Stimulated activated CD8-positive, alpha-beta memory T cell treated with anti-CD3 and anti-CD28 coated beads, Interleukin-15, amount 100 ng/mL, for 4 hours (primary cell): ENCODE results near the gene PRPF31.
A peak's percentile ranks its signal among the peaks of the same experiment; 100 is the strongest.

Experiments used
- DNase-seq, 2 donors: peaks; one replicate each; pipeline ENCODE4 v3.0.0-alpha.2; 2020; ENCODE audit warnings: low read depth in 2 of 2

Gene PRPF31

DNA sequence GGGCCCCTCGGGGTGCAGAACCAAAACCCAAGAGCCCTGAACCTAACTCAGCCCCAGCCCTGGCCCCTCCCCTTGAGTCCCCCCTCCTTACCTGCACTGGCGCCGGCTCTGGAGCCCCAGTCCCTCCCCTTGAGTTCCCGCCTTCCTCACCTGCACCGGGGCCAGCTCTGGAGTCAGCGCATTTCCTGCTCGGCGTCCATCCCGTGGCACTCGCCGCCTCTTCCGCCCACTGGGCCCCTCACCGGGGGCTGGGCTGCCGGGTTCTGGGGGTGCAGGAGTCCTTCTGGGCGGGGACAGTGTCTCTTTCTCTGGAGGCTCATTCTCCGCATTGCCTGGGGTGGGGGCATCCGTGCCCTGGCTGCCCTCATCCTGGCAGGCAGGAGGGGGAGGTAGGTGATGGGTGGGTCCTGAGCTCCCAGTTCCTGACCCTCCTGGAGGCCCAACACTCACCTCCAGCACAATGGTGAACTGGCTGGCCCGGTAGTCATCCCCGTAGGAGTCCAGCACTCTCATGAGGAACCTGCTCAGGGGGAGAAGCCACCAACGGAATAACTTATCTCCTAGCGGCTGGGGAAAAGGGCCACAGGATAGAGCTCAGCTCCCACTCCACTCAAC lies 7.6 kb upstream of the PRPF31 start:
- DNase-seq, result no peak

DNA sequence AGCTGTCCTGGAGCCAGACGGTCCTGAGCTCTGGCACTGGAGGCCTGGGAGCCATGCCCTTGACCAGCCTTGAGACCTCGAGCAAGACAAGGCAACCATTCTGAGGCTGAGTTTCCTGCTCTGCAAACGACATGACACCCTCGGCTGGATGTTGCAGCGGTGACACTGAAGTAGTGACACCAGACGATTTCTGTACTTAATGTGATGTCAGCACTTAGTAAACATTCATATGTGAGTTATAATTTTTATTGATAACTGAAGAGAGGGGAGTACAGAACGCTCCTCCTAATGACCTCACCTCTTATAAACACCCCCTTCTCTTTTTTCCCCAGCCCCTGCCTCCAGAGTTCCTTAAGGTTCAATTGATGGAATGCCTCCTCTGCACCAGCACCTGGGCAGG lies 7.1 kb upstream of the PRPF31 start:
- DNase-seq, result no peak

DNA sequence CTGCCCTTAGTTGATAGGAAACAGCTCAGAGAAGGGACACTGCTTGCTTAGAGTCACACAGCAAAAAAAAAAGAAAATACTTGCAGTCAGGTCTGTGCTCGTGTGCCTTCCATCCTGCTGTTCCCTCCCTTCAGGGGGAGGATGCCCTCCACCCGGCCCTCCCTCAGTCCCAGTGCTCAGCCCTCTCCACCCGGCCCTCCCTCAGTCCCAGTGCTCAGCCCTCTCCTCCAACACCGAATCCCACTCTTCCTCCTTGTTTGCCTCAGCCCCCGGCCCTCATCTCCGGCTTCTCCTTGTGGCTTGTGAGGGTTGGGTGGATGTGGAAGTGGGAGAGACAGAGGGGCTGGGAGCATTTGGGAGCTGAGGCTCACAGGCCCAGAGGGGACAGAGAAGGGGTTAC lies 5.9 kb upstream of the PRPF31 start:
- DNase-seq, result no peak

GRCh38 chr19:54114340-54115108 lies 1.0 kb upstream of the PRPF31 start:
- no peak for DNase-seq

- DNase-seq, result no peak
Observed at GRCh38 chr19:54121259-54121658, 5.7 kb downstream of the PRPF31 start.

- no peak for DNase-seq
Observed at GRCh38 chr19:54123682-54124081, 8.1 kb downstream of the PRPF31 start.

- no peak for DNase-seq
Observed at GRCh38 chr19:54124393-54124792, 8.8 kb downstream of the PRPF31 start.

- no peak for DNase-seq
Observed at GRCh38 chr19:54125713-54126112, 10.2 kb downstream of the PRPF31 start.

DNA sequence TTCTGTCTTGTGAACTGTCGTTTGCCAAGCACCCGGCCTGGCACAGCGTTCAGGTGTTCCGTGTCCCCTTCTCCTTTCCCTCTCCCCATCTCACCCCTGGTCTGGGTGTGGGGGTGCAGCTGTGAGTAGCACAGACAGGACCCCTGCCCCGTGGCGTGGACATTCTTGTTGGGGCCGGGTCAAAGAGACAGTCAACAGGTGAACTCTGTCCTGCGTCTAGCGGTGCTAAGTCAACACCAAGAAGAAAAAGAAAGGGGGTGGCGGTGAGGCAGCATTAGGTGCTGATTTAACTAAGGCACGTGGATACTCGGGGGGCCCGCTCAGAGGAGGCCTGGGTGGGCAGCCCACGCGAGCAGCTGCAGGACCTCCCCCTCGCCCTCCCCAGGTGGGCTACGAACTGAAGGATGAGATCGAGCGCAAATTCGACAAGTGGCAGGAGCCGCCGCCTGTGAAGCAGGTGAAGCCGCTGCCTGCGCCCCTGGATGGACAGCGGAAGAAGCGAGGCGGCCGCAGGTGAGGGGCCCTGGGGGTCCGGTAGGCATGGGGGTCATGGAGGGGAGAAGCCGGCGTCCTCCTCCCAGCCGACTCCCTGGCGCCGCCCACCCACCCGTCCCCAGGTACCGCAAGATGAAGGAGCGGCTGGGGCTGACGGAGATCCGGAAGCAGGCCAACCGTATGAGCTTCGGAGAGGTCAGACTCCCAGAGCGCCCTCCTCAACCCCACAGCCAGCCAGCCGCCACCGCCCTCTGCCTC lies 12.3 kb downstream of the PRPF31 start:
- no peak for DNase-seq

- DNase-seq, result no peak
Observed at GRCh38 chr19:54128441-54128725, 12.8 kb downstream of the PRPF31 start.

GRCh38 chr19:54128796-54129616 lies 13.5 kb downstream of the PRPF31 start:
- no peak for DNase-seq

DNA sequence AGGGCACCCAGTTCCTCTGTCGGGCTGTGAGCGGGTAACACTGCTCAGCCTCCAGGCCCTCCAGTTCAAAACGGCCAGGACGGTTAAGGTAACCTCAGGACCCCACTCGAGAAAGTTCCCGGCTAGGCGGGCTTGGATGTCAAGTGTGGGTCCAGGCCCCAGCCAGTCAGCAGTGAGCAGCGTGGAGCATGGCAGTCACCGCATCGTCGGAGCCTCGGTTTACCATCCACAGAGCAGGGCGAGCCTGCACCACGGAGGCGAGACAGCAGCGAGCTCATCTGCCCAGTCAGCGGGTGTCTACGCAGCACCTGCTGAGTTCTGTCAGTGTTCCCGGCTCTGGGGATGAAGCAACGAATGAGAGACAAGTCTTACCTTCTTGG lies 14.1 kb downstream of the PRPF31 start:
- no peak for DNase-seq

DNA sequence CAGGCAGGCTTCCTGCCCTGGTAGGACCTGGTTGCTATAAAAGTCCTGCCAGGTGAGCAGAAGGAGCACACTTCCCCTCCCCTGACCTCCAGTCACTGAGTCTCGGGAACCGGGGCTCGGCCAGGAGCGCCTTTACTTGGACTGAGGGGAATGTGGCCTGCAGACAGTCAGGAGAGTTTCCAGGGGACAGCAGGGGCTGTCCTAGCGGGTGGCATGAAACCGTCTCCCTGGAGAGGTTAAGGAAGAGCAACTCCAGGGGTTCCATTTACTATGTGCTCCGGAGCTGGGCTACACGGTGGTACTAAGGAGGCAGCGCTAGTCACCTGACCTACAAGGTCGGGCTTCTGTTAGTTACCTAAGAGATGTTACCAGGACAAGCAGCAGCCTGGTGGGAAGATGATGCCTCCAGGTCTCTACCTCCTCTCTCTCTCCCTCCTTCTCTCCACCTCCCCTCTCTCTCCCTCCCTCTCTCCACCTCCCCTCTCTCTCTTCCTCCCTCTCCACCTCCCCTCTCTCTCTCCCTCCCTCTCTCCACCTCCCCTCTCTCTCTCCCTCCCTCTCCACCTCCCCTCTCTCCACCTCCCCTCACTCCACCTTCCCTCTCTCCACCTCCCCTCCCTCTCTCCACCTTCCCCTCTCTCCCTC lies 17.9 kb downstream of the PRPF31 start:
- no peak for DNase-seq

DNA sequence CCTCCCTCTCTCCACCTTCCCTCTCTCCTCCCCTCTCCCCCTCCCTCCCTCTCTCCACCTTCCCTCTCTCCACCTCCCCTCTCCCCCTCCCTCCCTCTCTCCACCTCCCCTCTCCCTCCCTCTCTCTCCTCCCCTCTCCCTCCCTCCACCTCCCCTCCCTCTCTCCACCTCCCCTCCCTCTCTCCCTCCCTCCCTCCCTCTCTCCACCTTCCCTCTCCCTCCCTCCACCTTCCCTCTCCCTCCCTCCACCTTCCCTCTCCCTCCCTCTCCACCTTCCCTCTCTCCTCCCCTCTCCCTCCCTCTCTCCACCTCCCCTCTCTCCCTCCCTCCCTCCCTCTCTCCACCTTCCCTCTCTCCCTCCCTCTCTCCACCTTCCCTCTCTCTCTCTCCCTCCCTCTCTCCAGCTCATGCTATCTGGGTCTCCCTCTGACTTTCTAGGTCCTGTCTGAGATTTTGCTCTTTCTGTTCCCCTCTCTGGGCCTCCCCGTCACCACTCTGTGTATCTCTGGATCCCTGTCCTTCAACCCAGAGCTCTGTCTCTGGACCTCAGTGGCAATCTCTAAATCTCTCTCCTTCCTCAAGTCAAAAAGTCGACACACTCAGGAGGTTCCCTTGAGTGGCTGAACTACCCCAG lies 18.5 kb downstream of the PRPF31 start:
- DNase-seq, result no peak

DNA sequence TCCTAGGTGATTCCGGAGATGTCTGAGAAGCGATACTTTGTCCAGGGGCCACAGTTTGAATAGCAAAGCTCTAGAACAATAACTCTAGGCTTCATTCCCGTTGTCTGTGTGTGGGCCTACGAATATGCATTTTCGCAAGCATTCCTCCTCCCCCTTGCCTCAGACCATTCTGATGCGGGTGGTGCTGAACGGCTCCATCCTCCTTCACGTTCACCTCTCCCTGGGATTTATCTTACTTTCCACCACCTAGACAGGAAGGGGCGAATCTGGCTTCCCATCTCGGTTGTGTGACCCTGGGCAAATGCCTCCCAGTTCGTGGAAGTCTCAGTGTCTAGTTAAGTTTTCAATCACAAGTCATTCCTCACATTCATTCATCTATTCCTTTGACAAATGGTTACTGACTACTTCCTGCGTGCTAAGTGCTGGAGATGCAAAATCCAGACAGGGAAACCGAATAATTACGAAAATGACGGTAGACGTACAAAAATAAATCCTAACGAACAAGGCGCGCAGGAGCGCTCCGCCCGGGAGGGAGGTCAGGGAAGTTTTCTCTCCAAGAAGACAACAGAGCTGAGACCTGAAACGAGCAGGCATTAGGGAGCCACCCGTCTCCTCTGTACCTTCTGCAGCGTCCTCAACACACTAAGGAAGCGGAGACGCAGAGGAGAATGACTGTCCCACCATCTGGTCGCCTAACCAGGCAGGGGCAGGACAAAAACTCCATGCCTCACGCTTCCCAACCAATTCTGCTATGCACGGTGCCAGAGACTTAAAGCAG lies 20.7 kb downstream of the PRPF31 start:
- DNase-seq, result no peak

DNA sequence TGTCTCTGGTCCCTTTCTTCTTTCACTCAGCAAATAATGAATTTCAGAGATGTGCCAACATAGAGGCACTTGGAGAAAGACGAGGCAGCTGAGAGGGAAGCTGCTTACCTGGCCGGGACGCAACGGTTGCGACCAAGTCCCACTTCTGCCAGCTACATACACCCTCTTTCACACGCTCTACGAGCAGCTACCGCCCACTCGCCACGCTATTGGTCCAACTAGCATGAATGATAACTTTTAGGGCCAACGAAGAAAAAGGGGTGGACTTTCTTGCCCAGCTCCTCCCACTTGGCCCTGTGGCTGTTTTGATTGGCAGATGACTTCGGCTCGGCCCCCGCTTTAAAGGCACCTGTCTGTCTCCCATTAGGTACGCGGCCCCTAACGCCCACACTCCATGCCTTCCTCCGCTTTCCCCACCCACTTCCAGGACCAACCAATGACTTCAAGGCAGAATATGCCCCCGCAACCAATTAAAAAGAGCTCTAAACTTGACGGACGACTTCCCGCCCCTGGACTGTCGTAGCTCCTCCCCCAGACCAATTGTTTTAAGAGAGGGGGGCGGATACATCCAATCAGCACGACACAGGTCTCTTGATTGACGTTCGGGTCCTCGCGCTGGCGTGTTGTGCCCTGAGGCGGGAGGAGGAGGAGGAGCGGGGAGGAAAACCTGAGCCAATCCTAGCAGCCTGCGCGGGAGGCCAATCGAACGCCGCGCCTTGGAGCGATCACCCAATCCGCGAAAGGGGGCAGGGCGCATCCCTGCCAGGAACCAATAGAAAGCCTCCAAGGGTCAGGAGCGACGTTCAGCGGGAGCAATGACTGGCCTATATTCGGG lies 21.5 kb downstream of the PRPF31 start:
- DNase-seq, result peak; percentile 98 to 99

DNA sequence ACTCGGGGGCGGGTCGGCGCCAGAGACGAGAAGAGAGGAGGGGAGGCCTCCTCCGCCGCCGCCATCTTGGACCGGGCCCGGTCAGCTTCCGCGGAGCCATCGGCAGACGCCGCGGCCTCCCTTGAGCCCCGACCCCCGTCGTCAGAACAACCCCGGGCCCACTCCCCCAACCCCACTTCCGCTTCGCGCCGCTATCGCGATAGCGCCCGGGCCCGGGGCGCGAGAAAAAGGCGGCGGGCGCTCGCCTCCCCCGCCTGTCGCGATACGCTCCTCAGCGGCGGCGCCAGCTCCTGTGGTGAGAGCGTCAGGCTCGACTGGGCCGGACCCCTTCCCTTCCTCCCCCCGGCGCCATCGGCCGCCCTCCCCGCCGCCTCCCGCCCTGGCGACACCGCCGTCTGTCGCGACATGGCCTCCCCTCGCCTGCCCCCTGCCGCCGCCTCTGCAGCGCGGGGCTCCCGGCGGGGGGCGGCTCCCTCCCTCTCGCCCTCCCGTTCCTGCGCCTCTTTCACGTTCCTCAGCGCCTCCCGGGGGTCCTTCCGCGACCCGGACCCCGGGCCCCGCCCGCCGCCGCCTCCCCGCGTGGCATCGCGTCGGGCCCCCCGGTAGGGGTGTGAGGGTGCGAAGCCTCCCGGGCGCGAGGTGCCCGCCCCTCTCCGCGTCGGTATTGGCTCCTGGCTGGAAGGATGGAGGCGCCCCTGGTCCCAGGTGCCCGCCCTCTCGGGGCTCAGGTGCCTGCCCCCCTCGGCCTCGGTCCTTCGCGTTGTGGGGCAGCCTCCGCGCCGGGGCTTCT lies 22.3 kb downstream of the PRPF31 start, which contains the start of gene CNOT3:
CNOT3 (plus strand) TSS at position 64 of the 790 bp plus-strand sequence. CDS start 5,217 bp downstream, outside the sequence.
- DNase-seq, result no peak

DNA sequence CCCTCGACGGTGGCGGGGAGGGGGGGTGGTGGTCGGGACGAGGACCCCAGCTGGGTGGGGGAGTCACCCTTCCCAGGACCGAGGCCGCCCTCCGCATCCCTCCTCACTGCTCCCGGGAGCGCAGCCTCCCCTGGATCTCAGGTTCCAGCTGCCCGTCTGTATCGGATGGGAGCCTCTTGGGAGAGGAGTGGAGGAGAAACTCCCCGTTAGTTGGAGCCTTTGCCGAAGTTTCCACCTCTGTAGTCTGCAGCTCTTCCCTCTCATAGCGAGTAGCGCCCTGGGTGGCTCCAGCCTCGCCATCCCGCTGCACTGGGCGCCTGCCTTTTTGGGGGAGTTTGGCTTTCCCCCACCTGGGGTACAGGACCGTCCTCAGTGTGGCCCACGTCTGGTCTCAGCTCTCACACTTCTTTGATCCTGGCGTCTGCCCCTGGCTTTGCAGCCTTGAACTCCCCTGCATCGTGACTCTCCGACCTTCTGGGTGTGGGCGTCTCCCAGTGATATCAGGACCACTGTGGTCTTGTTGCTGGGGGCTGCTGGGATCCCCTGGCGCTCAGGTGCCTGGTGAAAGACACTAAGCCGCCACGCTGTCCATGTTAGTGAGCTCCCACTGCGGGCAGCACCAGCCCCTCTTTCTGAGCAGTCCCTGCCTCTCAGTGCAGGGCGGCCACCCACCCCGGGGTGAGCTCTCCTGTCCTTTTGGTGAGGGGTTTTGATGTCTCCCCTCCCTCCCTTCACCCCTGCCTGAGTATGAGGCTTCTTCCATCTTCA lies 23.1 kb downstream of the PRPF31 start:
- DNase-seq, result no peak
